ENCODE results near the gene PRR29. TPM values are rescaled to one million over a fixed set of nuclear protein-coding genes. Genes with fewer than 3 reads are reported as not detected.

PRR29 gene
- total RNA-seq, 1 experiment from 2014 or later = not detected

GRCh38 chr17:64002658-64003525 lies 4.7 kb downstream of the PRR29 start:
- POLR2A ChIA-PET (ENCODE audit: low non-redundant PET) = interaction anchor here (0.7 kb wide), 1 partner anchor 95 kb away, joined by 3 read pairs; no protein-coding TSS in a partner anchor
- H3K9me3 ChIP-seq (ENCODE audit: low read depth, low read length, poor library complexity, severe bottlenecking) = no peaks in the 10 kb centered on the region
- no TSS peak for BruUV-seq (replicated peaks)

GRCh38 chr17:64003526-64004121 lies 5.5 kb downstream of the PRR29 start:
- intact Hi-C loops (cut with micrococcal nuclease; ENCODE audit: unreplicated experiment) = no loop called here
- Histone ChIP-seq H3K27ac (ENCODE audit: low read depth, low read length, poor library complexity, severe bottlenecking) (no peak overlapping the region), H3K36me3 (ENCODE audit: insufficient read depth, low read length, poor library complexity, severe bottlenecking) (no peaks in the 10 kb centered on the region), H3K4me3 (ENCODE audit: low read depth, low read length, poor library complexity, severe bottlenecking) (no peak overlapping the region), H3K4me1 (ENCODE audit: insufficient read depth, low read length, poor library complexity, severe bottlenecking) (no peaks in the 10 kb centered on the region), H3K27me3 (replicated peaks; ENCODE audit: insufficient read depth, low read depth, low read length, poor library complexity) (no peaks in the 10 kb centered on the region), H3K9me3 (ENCODE audit: low read depth, low read length, poor library complexity, severe bottlenecking) (no peaks in the 10 kb centered on the region)
- no TSS peak for BruUV-seq (replicated peaks)
- CTCF ChIA-PET = no interaction called here
- DNase-seq (ENCODE audit: low spot score) = no peak
- TF ChIP-seq, protein P1, sequence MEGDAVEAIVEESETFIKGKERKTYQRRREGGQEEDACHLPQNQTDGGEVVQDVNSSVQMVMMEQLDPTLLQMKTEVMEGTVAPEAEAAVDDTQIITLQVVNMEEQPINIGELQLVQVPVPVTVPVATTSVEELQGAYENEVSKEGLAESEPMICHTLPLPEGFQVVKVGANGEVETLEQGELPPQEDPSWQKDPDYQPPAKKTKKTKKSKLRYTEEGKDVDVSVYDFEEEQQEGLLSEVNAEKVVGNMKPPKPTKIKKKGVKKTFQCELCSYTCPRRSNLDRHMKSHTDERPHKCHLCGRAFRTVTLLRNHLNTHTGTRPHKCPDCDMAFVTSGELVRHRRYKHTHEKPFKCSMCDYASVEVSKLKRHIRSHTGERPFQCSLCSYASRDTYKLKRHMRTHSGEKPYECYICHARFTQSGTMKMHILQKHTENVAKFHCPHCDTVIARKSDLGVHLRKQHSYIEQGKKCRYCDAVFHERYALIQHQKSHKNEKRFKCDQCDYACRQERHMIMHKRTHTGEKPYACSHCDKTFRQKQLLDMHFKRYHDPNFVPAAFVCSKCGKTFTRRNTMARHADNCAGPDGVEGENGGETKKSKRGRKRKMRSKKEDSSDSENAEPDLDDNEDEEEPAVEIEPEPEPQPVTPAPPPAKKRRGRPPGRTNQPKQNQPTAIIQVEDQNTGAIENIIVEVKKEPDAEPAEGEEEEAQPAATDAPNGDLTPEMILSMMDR (conservative IDR thresholded peaks at IDR 0.05; ENCODE audit: low read depth, low read length) = no peak
- no peak for TF ChIP-seq EZH2 (IDR thresholded peaks at IDR 0.05; ENCODE audit: borderline replicate concordance, low read depth, low read length, poor library complexity, severe bottlenecking)
- POLR2A ChIA-PET (ENCODE audit: low non-redundant PET) = interaction anchor here (0.7 kb wide), 1 partner anchor 96 kb away, joined by 3 read pairs; no protein-coding TSS in a partner anchor

More at GRCh38 chr17:64002658-64003525, 4.7 kb downstream of the PRR29 start:
- Histone ChIP-seq H3K27me3 (replicated peaks; ENCODE audit: insufficient read depth, low read depth, low read length, poor library complexity) (no peaks in the 10 kb centered on the region), H3K4me1 (ENCODE audit: insufficient read depth, low read length, poor library complexity, severe bottlenecking) (no peaks in the 10 kb centered on the region), H3K4me3 (ENCODE audit: low read depth, low read length, poor library complexity, severe bottlenecking) (no peak overlapping the region), H3K36me3 (ENCODE audit: insufficient read depth, low read length, poor library complexity, severe bottlenecking) (no peaks in the 10 kb centered on the region), H3K27ac (ENCODE audit: low read depth, low read length, poor library complexity, severe bottlenecking) (no peak overlapping the region)
- TF ChIP-seq, protein P1 (conservative IDR thresholded peaks at IDR 0.05; ENCODE audit: low read depth, low read length) = no peak
- no peak for TF ChIP-seq EZH2 (IDR thresholded peaks at IDR 0.05; ENCODE audit: borderline replicate concordance, low read depth, low read length, poor library complexity, severe bottlenecking)
- no peak for DNase-seq (ENCODE audit: low spot score)
- intact Hi-C loops (cut with micrococcal nuclease; ENCODE audit: unreplicated experiment) = no loop called here
- CTCF ChIA-PET = interaction anchor here (1.1 kb wide), 1 partner anchor 131 kb away, joined by 3 read pairs; no protein-coding TSS in a partner anchor

GRCh38 chr17:64004218-64004770 lies 6.1 kb downstream of the PRR29 start:
- H3K4me3 ChIP-seq (ENCODE audit: low read depth, low read length, poor library complexity, severe bottlenecking) = no peak overlapping the region
- H3K4me1 ChIP-seq (ENCODE audit: insufficient read depth, low read length, poor library complexity, severe bottlenecking) = no peaks in the 10 kb centered on the region
- intact Hi-C loops (cut with micrococcal nuclease; ENCODE audit: unreplicated experiment) = no loop called here
- H3K27me3 ChIP-seq (replicated peaks; ENCODE audit: insufficient read depth, low read depth, low read length, poor library complexity) = no peaks in the 10 kb centered on the region
- no peaks in the 10 kb centered on the region for H3K36me3 ChIP-seq (ENCODE audit: insufficient read depth, low read length, poor library complexity, severe bottlenecking)
- H3K9me3 ChIP-seq (ENCODE audit: low read depth, low read length, poor library complexity, severe bottlenecking) = no peaks in the 10 kb centered on the region
- CTCF ChIA-PET = interaction anchor here (0.5 kb wide), 1 partner anchor 38 kb away, joined by 3 read pairs; no protein-coding TSS in a partner anchor
- no peak for DNase-seq (ENCODE audit: low spot score)
- no peak overlapping the region for H3K27ac ChIP-seq (ENCODE audit: low read depth, low read length, poor library complexity, severe bottlenecking)
- POLR2A ChIA-PET (ENCODE audit: low non-redundant PET) = no interaction called here
- no TSS peak for BruUV-seq (replicated peaks)
- TF ChIP-seq, protein P1 (conservative IDR thresholded peaks at IDR 0.05; ENCODE audit: low read depth, low read length) = no peak
- TF ChIP-seq EZH2 (IDR thresholded peaks at IDR 0.05; ENCODE audit: borderline replicate concordance, low read depth, low read length, poor library complexity, severe bottlenecking) = no peak
